ENCODE data around the gene MSL3B.
"Not testable (repeated sequence)": the region's sequence is repeated elsewhere in the genome, so short reads cannot be mapped to it uniquely, and the experiment has no call there.

The MSL3B gene

GRCh38 chr2:233892793-233893192, 24.6 kb upstream of the MSL3B start:
- Histone ChIP-seq H3K79me2 (ENCODE audit: insufficient read depth, low read depth) (no peaks in the 10 kb centered on the region), H3K9ac (no peak overlapping the region), H4K20me1 (ENCODE audit: insufficient read depth) (no peaks in the 10 kb centered on the region), H3K36me3 (ENCODE audit: insufficient read depth) (no peaks in the 10 kb centered on the region), H3K27ac (no peak overlapping the region), H3K27me3 (ENCODE audit: insufficient read depth, low read depth) (no peaks in the 10 kb centered on the region), H3K4me1 (ENCODE audit: low read depth, poor library complexity, severe bottlenecking) (no peaks in the 10 kb centered on the region), H3K4me2 (no peak overlapping the region), H2AFZ (ENCODE audit: low read depth) (no peak overlapping the region), H3K4me3 (IDR thresholded peaks at IDR 0.05; ENCODE audit: insufficient read depth, low read depth, low read length) (no peak overlapping the region)
- TF ChIP-seq CTCF (conservative IDR thresholded peaks at IDR 0.05; ENCODE audit: low read depth, low read length) = no peak

DNA sequence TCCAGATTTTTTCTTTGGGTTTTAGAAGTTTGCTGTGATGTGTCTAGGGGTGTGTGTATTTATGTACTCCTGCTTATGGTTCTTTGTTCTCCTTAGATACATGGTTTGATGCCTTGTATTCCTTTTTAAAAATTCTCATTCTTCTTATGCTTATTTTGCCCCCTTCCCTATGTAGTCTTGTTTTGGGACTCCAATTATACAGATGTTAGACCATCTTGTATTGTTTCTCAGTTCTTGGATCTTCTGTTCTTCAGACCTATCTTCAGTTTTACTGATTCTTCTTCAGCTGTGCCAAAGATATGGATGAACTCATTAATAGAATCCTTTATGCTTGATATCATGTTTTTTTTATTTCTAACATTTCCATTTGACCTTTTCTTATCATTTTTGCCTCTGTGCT, 14.2 kb upstream of the MSL3B start:
- no peaks in the 10 kb centered on the region for H3K36me3 ChIP-seq (ENCODE audit: insufficient read depth)
- no peak overlapping the region for H3K9ac ChIP-seq
- TF ChIP-seq CTCF (conservative IDR thresholded peaks at IDR 0.05; ENCODE audit: low read depth, low read length) = no peak
- no peak overlapping the region for H3K4me3 ChIP-seq (IDR thresholded peaks at IDR 0.05; ENCODE audit: insufficient read depth, low read depth, low read length)
- H3K79me2 ChIP-seq (ENCODE audit: insufficient read depth, low read depth) = no peaks in the 10 kb centered on the region
- no peak overlapping the region for H3K27ac ChIP-seq
- no peaks in the 10 kb centered on the region for H3K27me3 ChIP-seq (ENCODE audit: insufficient read depth, low read depth)
- no peak overlapping the region for H2AFZ ChIP-seq (ENCODE audit: low read depth)
- no peak overlapping the region for H3K4me2 ChIP-seq
- no peaks in the 10 kb centered on the region for H4K20me1 ChIP-seq (ENCODE audit: insufficient read depth)
- H3K4me1 ChIP-seq (ENCODE audit: low read depth, poor library complexity, severe bottlenecking) = no peaks in the 10 kb centered on the region

DNA sequence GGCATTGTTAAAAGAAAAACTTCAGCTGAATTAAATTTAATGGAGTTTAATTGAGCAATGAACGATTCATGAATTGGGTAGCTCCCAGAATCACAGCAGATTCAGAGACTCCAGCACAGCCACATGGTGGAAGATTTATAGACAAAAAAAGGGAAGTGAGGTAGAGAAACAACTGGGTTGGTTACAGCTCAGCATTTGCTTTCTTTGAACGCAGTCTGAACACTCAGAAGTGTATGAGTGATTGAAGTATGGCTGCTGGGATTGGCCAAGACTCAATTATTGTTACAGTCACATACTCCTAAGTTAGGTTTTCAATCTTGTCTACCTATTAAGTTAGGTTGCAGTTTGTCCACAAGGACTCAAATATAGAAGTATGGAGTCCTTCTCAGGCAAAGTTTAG, 3.9 kb upstream of the MSL3B start:
- H3K4me3 ChIP-seq (IDR thresholded peaks at IDR 0.05; ENCODE audit: insufficient read depth, low read depth, low read length); H3K4me1 ChIP-seq (ENCODE audit: low read depth, poor library complexity, severe bottlenecking); H3K79me2 ChIP-seq (ENCODE audit: insufficient read depth, low read depth); H3K27me3 ChIP-seq (ENCODE audit: insufficient read depth, low read depth); H2AFZ ChIP-seq (ENCODE audit: low read depth); H3K4me2 ChIP-seq; H4K20me1 ChIP-seq (ENCODE audit: insufficient read depth); H3K36me3 ChIP-seq (ENCODE audit: insufficient read depth); H3K9ac ChIP-seq; H3K27ac ChIP-seq: not testable (repeated sequence)

DNA sequence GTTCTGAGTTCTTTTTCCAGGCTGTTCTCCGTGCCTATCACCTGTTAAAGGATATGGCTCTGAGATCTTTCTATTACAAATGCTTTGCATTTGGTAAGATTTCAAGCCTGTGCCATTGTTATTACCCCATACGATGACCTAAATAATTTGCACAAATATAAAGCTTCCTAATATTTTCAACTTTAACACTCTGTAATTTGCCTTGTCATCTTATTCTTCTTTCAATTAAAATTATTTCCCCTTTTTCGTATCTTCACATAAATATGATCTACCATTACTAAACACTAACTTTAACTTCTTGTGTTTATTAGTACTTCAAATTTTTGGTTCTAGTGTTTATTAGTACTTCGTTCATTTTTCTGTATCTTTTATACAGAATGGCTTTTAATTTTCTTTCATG, 3.2 kb upstream of the MSL3B start:
- Histone ChIP-seq H3K27me3 (ENCODE audit: insufficient read depth, low read depth) (no peaks in the 10 kb centered on the region), H3K27ac (no peak overlapping the region), H3K4me3 (IDR thresholded peaks at IDR 0.05; ENCODE audit: insufficient read depth, low read depth, low read length) (no peak overlapping the region), H2AFZ (ENCODE audit: low read depth) (no peak overlapping the region), H3K36me3 (ENCODE audit: insufficient read depth) (no peaks in the 10 kb centered on the region), H4K20me1 (ENCODE audit: insufficient read depth) (no peaks in the 10 kb centered on the region), H3K9ac (no peak overlapping the region), H3K4me1 (ENCODE audit: low read depth, poor library complexity, severe bottlenecking) (no peaks in the 10 kb centered on the region), H3K4me2 (no peak overlapping the region), H3K79me2 (ENCODE audit: insufficient read depth, low read depth) (no peaks in the 10 kb centered on the region)
- TF ChIP-seq CTCF (conservative IDR thresholded peaks at IDR 0.05; ENCODE audit: low read depth, low read length) = no peak

DNA sequence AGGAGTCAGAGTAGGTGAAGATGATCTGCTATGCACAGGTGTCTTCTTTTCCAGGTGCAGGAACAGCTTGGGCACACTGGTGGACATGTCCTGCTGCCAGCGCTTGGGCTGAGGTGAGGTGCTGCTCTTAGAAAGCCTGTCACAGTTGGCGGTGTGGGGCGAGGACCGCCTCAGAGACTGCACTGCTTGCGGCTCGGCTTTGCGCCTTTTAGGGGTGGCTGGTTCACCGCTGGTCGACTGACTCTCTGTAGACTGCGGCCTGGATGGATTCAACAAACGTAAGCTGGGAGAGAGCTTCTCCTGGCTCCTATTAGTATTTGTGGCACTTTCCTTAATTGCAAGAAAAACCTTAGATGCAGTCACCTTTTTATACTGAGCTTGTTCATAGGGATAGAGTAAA, 1.7 kb downstream of the MSL3B start:
- Histone ChIP-seq H3K4me1 (ENCODE audit: low read depth, poor library complexity, severe bottlenecking) (no peaks in the 10 kb centered on the region), H3K79me2 (ENCODE audit: insufficient read depth, low read depth) (no peaks in the 10 kb centered on the region), H3K4me3 (IDR thresholded peaks at IDR 0.05; ENCODE audit: insufficient read depth, low read depth, low read length) (no peak overlapping the region), H3K27me3 (ENCODE audit: insufficient read depth, low read depth) (no peaks in the 10 kb centered on the region), H3K27ac (no peak overlapping the region), H3K4me2 (no peak overlapping the region), H4K20me1 (ENCODE audit: insufficient read depth) (no peaks in the 10 kb centered on the region), H3K36me3 (ENCODE audit: insufficient read depth) (no peaks in the 10 kb centered on the region), H2AFZ (ENCODE audit: low read depth) (no peak overlapping the region), H3K9ac (no peak overlapping the region)
- TF ChIP-seq CTCF (conservative IDR thresholded peaks at IDR 0.05; ENCODE audit: low read depth, low read length) = no peak
